Fibroblast of pulmonary artery (primary cell): ENCODE measurements around the gene ATP5F1D.

Experiments used
- DNase-seq: peaks from one replicate; pipeline ENCODE4 v3.0.0-alpha.2; 2010; ENCODE audit warnings: low read depth
- H3K4me3 ChIP-seq: replicated peaks from 2 replicates; pipeline ENCODE4 v1.5.1; 2011; ENCODE audit warnings: low read depth, mild to moderate bottlenecking, control low read depth, low read length, moderate library complexity
- CTCF ChIP-seq: IDR thresholded peaks from 2 replicates; pipeline ENCODE4 v1.5.1; 2011; ENCODE audit warnings: mild to moderate bottlenecking, control low read depth, low read length, inconsistent platforms; ENCODE audit errors: missing control alignments

Gene ATP5F1D

GRCh38 chr19:1288833-1289685, 47.5 kb downstream of the ATP5F1D start:
- no peak for TF ChIP-seq CTCF
- no peak for DNase-seq
- no peak overlapping the region for H3K4me3 ChIP-seq

- no peak for TF ChIP-seq CTCF
Observed at GRCh38 chr19:1289686-1290025, 48.1 kb downstream of the ATP5F1D start.

GRCh38 chr19:1290196-1290702, 48.7 kb downstream of the ATP5F1D start:
- no peak for DNase-seq
- no peak for TF ChIP-seq CTCF

More at GRCh38 chr19:1289686-1290025, 48.1 kb downstream of the ATP5F1D start:
- no peak overlapping the region for H3K4me3 ChIP-seq
- no peak for DNase-seq

GRCh38 chr19:1290703-1291651, 49.4 kb downstream of the ATP5F1D start:
- TF ChIP-seq CTCF, result no peak
- H3K4me3 ChIP-seq, result no peak overlapping the region
- no peak for DNase-seq

More at GRCh38 chr19:1290196-1290702, 48.7 kb downstream of the ATP5F1D start:
- H3K4me3 ChIP-seq, result no peak overlapping the region

GRCh38 chr19:1291761-1292418, 50.3 kb downstream of the ATP5F1D start:
- no peak for TF ChIP-seq CTCF
- H3K4me3 ChIP-seq, result no peak overlapping the region
- no peak for DNase-seq

GRCh38 chr19:1292419-1293151, 51.0 kb downstream of the ATP5F1D start:
- TF ChIP-seq CTCF, result no peak

More at GRCh38 chr19:1292419-1293151, 51.0 kb downstream of the ATP5F1D start:
- no peak overlapping the region for H3K4me3 ChIP-seq
- no peak for DNase-seq
